ENCODE results near the gene MEIS1.

MEIS1 gene

GRCh38 chr2:66436581-66437001, 1.7 kb downstream of the MEIS1 start:
- H3K27me3 ChIP-seq (replicated peaks; ENCODE audit: insufficient read depth, low read length): no peaks in the 10 kb centered on the region
- peak overlapping the region; percentile 82 for H3K4me3 ChIP-seq (ENCODE audit: low read length)
- H3K79me2 ChIP-seq (ENCODE audit: low read length): peaks cover 60% of the 10 kb centered on the region

GRCh38 chr2:66437109-66437690, 2.3 kb downstream of the MEIS1 start:
- H3K4me3 ChIP-seq (ENCODE audit: low read length): peak overlapping the region; percentile 82
- no peaks in the 10 kb centered on the region for H3K4me1 ChIP-seq (ENCODE audit: low read length)
- no peak overlapping the region for H2AFZ ChIP-seq (ENCODE audit: low read length)
- peak overlapping the region; percentile 90; the same call in 1 of the 2 replicates for H3K27ac ChIP-seq (ENCODE audit: low read length)
- no peaks in the 10 kb centered on the region for H3K9me3 ChIP-seq (replicated peaks; ENCODE audit: insufficient read depth, low read length)
- peak; percentile 32 for DNase-seq
- H3K79me2 ChIP-seq (ENCODE audit: low read length): peaks cover 67% of the 10 kb centered on the region
- H3K4me2 ChIP-seq (ENCODE audit: low read depth, low read length): peak overlapping the region; percentile 87
- TF ChIP-seq CTCF (IDR thresholded peaks at IDR 0.05; ENCODE audit: low read length) (no peak), EZH2 (optimal IDR thresholded peaks at IDR 0.05; ENCODE audit: low read depth, low read length) (no peak), EZH2phosphoT487 (IDR thresholded peaks at IDR 0.05; ENCODE audit: low read length) (no peak)
- H3F3A ChIP-seq (ENCODE audit: insufficient read depth, low read length): peaks cover 31% of the 10 kb centered on the region
- no peaks in the 10 kb centered on the region for H3K9me2 ChIP-seq (replicated peaks; ENCODE audit: insufficient read depth, low read length)
- H3K9ac ChIP-seq (ENCODE audit: low read length): peak overlapping the region; percentile 85
- no peaks in the 10 kb centered on the region for H3K27me3 ChIP-seq (replicated peaks; ENCODE audit: insufficient read depth, low read length)
- H4K20me1 ChIP-seq (ENCODE audit: insufficient read depth, low read length): no peaks in the 10 kb centered on the region
- no peaks in the 10 kb centered on the region for H3K36me3 ChIP-seq (replicated peaks; ENCODE audit: insufficient read depth, low read length)

More at GRCh38 chr2:66436581-66437001, 1.7 kb downstream of the MEIS1 start:
- H4K20me1 ChIP-seq (ENCODE audit: insufficient read depth, low read length): no peaks in the 10 kb centered on the region
- no peak for TF ChIP-seq EZH2 (optimal IDR thresholded peaks at IDR 0.05; ENCODE audit: low read depth, low read length)
- no peak overlapping the region for H2AFZ ChIP-seq (ENCODE audit: low read length)
- no peaks in the 10 kb centered on the region for H3K9me3 ChIP-seq (replicated peaks; ENCODE audit: insufficient read depth, low read length)
- H3K9me2 ChIP-seq (replicated peaks; ENCODE audit: insufficient read depth, low read length): no peaks in the 10 kb centered on the region
- peaks cover 31% of the 10 kb centered on the region for H3F3A ChIP-seq (ENCODE audit: insufficient read depth, low read length)
- H3K27ac ChIP-seq (ENCODE audit: low read length): peak overlapping the region; percentile 90
- no peaks in the 10 kb centered on the region for H3K4me1 ChIP-seq (ENCODE audit: low read length)
- H3K9ac ChIP-seq (ENCODE audit: low read length): peak overlapping the region; percentile 85
- H3K36me3 ChIP-seq (replicated peaks; ENCODE audit: insufficient read depth, low read length): no peaks in the 10 kb centered on the region
- H3K4me2 ChIP-seq (ENCODE audit: low read depth, low read length): peak overlapping the region; percentile 87
- peak; percentile 9 for DNase-seq

GRCh38 chr2:66437691-66438497, 3.0 kb downstream of the MEIS1 start:
- Histone ChIP-seq H3K27me3 (replicated peaks; ENCODE audit: insufficient read depth, low read length) (no peaks in the 10 kb centered on the region), H3K36me3 (replicated peaks; ENCODE audit: insufficient read depth, low read length) (0 out of 2 replicates have a peak, but pooled peaks cover 5% of the 10 kb centered on the region), H2AFZ (ENCODE audit: low read length) (no peak overlapping the region), H3F3A (ENCODE audit: insufficient read depth, low read length) (peaks cover 31% of the 10 kb centered on the region), H3K4me3 (ENCODE audit: low read length) (peak overlapping the region; percentile 82), H3K79me2 (ENCODE audit: low read length) (peaks cover 74% of the 10 kb centered on the region), H3K9ac (ENCODE audit: low read length) (peak overlapping the region; percentile 85), H3K27ac (ENCODE audit: low read length) (peak overlapping the region; percentile 90), H3K4me2 (ENCODE audit: low read depth, low read length) (peak overlapping the region; percentile 87), H4K20me1 (ENCODE audit: insufficient read depth, low read length) (no peaks in the 10 kb centered on the region), H3K4me1 (ENCODE audit: low read length) (no peaks in the 10 kb centered on the region), H3K9me3 (replicated peaks; ENCODE audit: insufficient read depth, low read length) (no peaks in the 10 kb centered on the region), H3K9me2 (replicated peaks; ENCODE audit: insufficient read depth, low read length) (no peaks in the 10 kb centered on the region)
- DNase-seq: no peak
- TF ChIP-seq CTCF (IDR thresholded peaks at IDR 0.05; ENCODE audit: low read length) (no peak), EZH2 (optimal IDR thresholded peaks at IDR 0.05; ENCODE audit: low read depth, low read length) (no peak), EZH2phosphoT487 (IDR thresholded peaks at IDR 0.05; ENCODE audit: low read length) (no peak)
